Amniotic stem cell (primary cell): Measurements from ENCODE around the gene ST7.

Experiments used
- DNase-seq: peaks from one replicate; lab custom pipeline; 2025; lab: John Stamatoyannopoulos, UW

Gene ST7

DNA sequence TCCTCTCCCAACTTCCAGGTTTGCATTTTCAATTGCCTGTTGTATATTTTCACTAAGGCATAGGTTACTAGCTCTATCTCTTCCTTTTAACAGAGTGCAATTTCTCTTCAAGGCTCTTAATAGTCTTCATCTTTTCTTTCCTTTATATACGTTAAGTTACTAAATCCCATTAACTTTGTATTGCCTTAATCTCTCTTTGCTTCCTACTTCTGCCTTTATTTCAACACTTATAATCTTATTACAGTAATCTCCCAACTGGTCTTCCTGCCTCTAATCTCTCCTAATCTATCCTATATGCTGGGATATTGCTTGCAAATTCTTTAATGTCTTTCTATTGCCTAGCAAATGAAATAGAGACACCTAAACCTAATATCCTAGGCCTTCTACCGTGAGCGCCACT lies 26.1 kb downstream of the ST7 start:
- no peak for DNase-seq

DNA sequence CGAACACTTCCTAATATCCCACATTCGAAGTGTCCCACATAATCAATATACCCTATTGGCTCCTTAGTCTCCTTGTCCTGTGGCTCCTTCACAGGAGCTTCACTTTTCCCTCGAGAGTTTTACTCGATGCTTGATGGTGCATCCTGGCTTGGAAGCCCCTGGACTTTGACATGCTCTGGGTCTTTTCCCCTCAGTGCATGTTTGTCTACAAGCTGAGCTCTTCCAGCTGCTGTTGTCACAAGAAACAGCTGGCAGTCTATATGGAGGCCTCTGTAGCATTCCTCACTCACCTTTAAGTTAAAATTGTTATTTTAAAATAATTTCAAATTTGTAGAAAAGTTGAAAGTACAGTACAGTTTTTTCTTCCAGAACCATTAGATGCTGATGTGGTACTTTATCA lies 27.1 kb downstream of the ST7 start:
- DNase-seq = no peak

GRCh38 chr7:116981939-116982338 lies 28.6 kb downstream of the ST7 start:
- no peak for DNase-seq

DNA sequence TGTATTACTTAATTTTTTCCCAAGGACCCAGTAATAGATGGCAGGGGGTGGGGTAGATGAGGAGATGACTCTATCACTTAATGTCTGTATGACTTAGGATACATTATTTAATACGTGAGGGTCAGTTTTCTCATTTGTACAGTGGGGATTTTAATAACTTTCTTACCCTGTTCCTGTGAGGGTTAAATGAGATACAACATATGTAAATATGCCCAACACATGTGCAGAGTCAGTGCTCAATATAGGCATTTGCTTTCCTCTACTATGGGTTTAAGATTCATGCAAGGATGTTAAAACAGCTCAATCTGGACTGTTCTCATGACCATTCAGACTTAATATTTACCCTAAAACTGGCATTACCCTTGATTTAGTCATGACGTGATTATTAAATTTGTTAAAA lies 31.2 kb downstream of the ST7 start:
- no peak for DNase-seq

GRCh38 chr7:116984917-116985316 lies 31.6 kb downstream of the ST7 start:
- no peak for DNase-seq

DNA sequence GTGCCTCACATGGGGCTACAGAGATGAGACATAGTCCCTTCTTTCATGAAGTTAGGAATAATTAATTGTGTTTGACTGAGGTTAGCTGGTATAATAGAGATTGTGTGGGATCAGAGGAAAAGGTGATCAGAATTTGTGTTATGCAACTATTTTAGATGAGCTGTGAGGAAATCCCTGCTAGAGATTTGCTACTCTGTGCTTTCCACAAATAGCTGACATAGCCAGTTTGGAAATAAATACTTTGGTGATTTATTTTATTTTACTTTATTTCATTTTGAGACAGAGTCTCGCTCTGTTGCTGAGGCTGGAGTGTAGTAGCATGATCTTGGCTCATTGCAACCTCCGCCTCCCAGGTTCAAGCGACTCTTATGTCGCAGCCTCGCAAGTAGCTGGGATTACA lies 32.3 kb downstream of the ST7 start:
- no peak for DNase-seq

DNA sequence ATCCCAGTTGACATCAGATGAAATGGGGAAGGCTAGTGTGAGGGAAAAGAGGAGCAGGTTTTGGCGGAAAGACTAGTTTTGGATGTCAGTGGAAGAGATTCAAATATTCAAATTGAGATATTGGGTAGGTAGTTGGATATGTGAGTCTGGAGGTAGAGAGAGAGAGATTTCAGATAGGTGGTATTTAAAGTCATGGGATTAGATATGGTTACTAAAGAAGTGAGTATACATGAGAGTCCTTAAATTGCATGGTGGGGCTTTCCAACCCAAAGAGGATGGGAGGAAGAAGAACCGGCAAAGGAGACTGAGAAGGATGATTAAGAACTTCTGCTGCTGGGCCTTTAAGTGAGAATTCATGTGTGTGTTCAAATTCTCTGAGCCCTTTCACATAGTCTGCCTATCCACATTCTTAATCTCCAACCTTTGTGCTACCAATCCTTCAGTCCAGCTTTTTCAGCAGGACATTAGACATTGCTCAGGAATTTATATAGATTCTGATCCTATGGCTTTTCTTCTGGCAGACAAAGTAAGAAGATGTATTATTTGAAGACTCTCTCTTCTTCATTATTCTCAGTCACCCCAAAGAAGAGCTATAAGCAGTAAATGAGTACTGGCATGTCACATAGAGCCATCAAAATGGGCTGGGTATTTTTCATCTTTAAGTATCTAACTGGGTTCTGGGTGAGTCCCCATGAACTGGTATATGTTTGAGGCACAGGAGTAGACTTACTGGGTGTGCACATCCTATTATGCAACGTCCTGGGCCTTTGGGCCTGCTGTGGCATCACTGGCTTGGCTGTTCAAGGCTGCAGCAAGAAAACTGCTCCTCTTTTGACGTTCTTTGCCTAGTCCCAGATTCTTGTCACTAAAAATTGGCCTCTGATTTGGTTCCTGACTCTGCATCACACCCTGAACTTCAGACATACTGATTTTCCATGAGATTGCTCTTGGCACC lies 33.6 kb downstream of the ST7 start:
- DNase-seq = no peak

DNA sequence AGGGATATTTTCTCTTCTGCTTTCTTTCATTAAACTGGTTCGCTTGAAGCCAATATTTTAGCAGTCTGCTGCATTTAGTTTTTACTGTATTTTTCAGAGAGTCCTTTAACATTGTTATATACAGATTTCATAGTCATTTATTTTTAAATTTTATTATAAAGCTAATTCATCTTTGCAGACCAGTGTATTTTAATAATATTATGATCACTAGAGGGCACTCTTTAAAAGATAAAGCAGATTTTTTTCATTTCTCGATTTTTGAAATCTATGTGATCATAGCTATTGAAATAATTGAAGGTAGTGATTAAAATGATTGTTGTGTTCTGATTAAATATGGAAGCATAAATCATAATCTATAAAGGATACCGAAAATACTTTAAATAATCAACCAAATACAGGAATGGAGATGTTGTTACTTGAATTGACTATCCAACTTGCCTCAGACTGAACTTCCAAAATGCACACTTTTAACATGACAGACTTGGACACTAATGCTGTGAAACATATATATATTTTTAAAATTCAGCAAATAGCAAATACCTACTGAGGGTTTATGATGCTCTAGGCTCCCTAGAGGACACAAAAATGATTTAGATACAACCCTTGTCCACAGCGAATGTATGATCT lies 35.2 kb downstream of the ST7 start:
- DNase-seq = no peak

DNA sequence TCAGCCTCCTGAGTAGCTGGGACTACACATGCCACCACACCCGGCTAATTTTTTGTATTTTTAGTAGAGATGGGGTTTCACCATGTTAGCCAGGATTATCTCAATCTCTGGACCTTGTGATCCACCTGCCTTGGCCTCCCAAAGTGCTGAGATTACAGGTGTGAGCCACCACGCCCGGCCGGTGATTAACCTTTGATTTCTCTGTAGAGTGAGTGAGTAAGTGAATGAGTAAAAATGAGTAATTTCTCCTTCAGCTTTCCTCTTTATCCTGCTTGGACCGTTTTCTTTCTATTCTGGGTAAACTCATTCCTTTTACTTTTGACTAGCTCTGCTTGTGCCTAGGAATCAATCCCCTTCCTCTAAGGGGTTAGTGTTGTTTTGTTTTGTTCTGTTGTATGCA lies 36.8 kb downstream of the ST7 start:
- no peak for DNase-seq

- no peak for DNase-seq
Measured at GRCh38 chr7:116991233-116991632, 37.9 kb downstream of the ST7 start.

- DNase-seq = no peak
Measured at GRCh38 chr7:116994611-116995010, 41.3 kb downstream of the ST7 start.

GRCh38 chr7:116997972-116998371 lies 44.7 kb downstream of the ST7 start:
- DNase-seq = no peak

DNA sequence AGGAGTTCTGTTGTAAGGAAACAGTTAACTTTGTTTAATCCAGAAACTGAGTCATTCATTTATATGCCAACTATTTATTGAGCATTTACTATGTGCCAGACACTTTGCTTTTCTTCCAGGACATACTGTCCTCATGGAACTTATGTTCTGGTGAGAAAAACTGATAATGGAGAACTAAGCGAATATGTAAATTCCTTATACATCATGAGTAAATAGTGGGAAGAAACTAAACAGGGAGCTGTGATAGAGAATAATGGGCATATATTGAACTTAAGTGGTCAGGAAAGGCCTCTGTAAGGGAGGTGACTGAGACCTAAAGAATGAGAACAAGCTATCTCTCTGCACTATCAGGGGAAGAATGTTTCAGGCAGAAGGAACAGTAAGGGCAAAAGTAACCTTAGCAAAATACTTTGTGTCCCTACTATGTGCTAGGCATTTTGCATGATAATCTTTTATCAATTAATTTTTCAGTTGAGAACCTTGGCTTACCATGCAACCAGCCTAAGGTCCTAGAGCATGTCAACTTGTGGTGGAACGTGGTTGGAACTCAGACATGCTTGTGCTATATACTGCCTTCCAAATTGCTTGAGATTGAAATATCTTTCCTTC lies 45.4 kb downstream of the ST7 start:
- DNase-seq = no peak

GRCh38 chr7:116999311-116999710 lies 46.0 kb downstream of the ST7 start:
- DNase-seq = no peak

DNA sequence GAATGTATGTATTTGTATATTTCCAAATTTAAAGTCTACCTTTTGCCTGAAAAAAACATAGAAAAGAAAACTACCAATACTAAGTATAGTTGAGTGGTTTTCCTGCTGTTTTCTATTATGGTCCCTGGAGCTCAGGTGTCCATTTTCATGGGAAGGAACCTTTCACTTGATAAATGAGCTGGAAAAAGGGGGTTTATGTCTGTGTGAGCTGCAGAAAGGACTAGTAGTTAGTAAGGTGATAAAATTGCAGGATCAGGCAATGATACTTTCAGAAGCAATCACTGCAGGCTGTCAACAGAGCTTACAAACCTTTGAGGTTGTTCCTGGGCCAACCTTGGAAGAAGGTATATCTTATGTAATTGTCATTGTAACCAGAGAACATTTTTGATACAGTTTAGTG lies 48.0 kb downstream of the ST7 start:
- no peak for DNase-seq

DNA sequence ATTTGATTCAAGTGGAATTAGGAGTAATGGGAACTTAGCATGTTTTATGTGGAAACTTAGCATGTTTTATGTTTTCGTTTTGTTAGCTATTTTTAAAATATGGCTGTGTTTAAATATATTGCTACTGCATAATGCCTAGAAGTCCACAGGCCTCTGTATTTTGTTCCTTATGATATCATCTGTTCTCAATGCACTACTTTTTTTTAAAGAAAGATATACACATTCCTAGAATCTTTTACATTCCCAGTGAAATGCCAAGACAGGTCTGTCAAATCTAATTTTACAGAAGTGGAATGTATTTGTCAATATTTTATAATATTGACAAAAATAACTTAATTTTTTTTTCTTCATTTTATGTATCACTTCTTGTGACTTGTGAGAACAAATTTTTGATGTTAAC lies 51.6 kb downstream of the ST7 start:
- no peak for DNase-seq

DNA sequence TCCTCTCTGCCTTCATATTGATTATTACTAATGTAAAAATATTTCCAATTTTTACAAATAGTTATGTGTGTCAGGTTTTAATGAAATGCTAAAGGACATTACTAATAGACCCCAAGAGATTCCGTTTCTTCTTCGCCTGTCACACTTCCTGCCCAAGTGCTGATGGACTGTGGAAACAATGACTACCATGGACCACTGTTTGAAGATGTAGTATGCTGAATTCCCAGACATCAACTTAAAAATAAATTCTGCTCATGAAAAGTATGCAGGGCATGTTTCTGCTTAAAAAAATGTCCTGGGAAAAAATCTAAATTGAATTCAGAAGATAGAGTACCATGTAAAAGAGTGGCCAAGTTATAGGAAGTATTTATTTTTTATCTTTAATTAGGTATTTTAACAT lies 52.1 kb downstream of the ST7 start:
- DNase-seq = no peak

- DNase-seq = no peak
Measured at GRCh38 chr7:117006907-117007684, 53.8 kb downstream of the ST7 start.

DNA sequence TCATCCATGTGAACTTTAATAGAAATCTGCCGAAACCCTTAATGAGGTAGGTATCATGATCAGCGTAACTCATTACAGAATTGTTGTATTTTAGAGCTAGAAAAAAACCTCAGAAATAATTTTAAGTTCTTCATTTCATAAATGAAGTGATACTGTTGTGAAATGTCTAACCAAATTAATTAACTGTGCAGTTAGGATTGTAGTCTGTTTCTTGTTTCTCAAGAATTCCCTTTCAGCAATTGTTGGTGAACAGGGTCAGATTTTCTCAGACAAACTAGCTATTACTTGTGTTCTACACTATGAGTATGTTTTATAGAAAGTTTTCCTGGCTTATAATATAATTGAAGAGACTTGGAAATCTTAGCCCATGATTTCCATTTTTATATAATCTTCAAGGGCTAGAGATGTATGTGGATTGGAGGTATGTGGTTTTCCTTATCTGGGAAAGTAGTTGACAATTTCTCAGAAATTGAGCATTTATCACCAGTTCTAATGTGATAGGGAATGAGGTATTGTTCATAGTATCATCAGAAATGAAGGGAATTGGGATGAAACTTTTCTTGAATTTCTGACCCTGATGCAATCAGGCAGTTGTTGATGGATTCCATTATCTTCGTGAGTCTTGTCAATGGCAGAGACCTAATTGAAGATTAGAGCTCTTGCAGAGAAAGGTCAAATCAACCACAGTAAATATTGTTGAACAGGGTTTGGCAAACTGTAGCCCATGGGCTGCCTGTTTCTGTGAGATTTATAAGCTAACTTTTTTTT lies 55.0 kb downstream of the ST7 start:
- DNase-seq = no peak

DNA sequence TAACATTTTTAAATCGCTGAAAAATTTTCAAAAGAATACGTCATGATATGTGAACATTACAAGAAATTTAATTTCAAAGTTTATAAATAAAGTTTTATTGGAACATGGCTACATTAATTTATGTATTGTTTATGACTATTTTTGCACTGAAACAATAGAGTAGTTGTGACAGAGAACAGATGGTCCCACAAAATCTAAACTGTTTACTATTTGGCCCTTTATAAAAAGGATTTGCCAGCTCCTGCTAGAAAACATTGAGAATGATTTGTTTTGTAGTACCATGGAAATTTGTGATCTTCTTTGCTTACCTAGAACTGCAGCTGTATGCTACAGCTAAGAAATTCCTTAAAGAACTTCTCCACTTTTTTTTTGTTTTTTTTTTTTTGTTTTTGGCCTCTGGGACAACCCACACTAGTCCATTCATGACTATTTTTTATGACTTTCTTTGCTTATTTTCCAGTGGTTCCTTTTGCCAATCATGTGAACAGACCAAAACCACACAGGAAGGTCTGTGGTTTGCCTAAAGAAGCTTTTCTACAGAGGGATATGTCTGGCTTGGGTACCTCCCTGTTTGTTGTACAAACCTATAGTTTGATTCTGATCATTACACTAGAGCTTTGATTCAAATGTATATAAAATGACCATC lies 55.7 kb downstream of the ST7 start:
- no peak for DNase-seq

DNA sequence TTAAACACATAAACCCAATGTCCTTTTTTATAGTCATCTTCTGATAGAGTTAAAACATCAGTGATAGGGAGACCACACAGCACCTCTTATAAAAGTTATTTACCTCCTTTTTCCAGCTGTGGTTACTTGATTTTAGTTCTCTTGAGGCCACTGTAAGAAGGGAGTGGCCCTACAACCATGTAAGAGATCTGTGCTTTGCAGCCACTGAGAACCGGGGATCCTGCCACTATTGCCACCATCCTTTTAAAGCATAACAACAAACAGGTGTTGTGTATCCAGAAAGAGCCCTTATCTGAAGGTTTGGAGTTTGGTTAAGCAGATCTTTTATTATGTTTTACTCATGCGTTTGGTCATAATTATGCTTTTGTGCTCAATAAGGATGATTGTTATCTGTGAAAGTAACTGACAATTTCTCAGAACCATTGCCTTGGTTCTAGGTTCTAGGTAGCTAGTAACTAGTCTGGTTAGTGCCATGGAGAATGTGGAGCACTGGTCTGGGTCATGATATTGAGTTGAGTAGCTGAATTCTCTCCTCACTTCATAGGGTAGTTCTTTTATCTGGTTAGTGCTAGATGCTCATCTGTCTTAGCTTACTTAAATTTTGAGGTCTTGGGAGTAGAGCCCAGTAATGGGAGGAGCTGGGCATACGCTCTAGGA lies 56.5 kb downstream of the ST7 start:
- DNase-seq = no peak
